Measurements from ENCODE around the gene GPATCH2. TPM values are rescaled to one million over a fixed set of nuclear protein-coding genes. Genes with fewer than 3 reads are reported as not detected.

GPATCH2 gene
- polyA plus RNA-seq, 1 of the 3 experiments (the other 2 are of a cell fraction) = 4.2 TPM

DNA sequence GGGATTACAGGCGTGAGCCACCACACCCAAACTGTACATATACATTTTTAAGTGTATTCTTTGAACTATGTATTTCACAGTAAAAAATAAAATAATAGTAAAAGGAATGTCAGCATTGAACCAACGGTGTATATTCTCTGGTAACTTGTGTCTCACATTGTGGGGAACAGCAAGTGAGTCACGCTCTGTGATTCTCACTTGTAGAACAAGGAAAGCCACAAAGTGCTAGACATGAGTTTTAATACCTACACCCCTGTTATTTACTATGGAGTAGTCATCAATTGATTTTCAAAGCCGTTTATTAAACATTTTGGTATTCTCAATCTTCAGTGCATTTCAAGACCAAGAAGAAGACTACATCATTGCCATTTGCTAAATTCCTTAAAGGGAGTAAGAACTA is 197.2 kb downstream of the GPATCH2 start:
- H3K9ac ChIP-seq = no peak overlapping the region
- WGBS (ENCODE audit: low lambda C conversion rate) = 90% methylated on average over 4 of the region's 4 CpGs
- POLR2A ChIA-PET = no interaction called here

DNA sequence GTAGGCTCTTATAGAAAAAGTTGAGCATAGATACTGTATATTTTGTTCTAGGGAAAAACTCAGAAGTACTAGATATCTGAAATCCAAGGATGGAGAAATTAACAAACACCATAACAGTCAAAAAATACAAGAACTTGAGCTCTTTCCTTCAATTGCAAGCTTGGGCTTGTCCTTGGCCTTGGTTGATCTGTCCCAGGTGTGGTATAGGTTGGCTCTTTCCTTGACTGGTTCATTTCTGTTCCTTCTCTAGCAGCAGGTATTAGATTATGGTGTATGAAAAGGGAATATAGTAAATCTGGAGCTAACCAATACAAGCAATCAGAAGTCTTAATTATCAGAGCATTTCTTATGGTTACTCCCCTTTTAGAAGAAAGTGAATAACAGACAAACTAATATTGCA is 198.6 kb downstream of the GPATCH2 start:
- POLR2A ChIA-PET = no interaction called here
- no peaks in the 10 kb centered on the region; a peak in 1 of 4 replicates for H3K4me1 ChIP-seq (ENCODE audit: control insufficient read depth in 1 of 2, insufficient read depth in 2 of 2, low read depth in 1 of 2, low read length in 1 of 2)
- DNase-seq = no peak
- CTCF ChIA-PET = no interaction called here
- TF ChIP-seq, protein P1, sequence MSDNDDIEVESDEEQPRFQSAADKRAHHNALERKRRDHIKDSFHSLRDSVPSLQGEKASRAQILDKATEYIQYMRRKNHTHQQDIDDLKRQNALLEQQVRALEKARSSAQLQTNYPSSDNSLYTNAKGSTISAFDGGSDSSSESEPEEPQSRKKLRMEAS (IDR thresholded peaks at IDR 0.05; ENCODE audit: low read depth) = no peak
- TF ChIP-seq SIN3A (IDR thresholded peaks at IDR 0.05; ENCODE audit: borderline replicate concordance, low read depth, low read length) = no peak
- TF ChIP-seq MXI1 (IDR thresholded peaks at IDR 0.05; ENCODE audit: low read depth, low read length) = no peak
- TF ChIP-seq CHD2 (IDR thresholded peaks at IDR 0.05; ENCODE audit: low read length, partially characterized antibody) = no peak
- TF ChIP-seq, protein P2, sequence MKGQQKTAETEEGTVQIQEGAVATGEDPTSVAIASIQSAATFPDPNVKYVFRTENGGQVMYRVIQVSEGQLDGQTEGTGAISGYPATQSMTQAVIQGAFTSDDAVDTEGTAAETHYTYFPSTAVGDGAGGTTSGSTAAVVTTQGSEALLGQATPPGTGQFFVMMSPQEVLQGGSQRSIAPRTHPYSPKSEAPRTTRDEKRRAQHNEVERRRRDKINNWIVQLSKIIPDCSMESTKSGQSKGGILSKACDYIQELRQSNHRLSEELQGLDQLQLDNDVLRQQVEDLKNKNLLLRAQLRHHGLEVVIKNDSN (IDR thresholded peaks at IDR 0.05; ENCODE audit: borderline replicate concordance, low read depth) = no peak
- TF ChIP-seq NRF1 (IDR thresholded peaks at IDR 0.05; ENCODE audit: low read depth, low read length) = no peak
- TF ChIP-seq RXRA (IDR thresholded peaks at IDR 0.05; ENCODE audit: borderline replicate concordance, low read depth) = no peak
- no peak for TF ChIP-seq RFX5 (IDR thresholded peaks at IDR 0.05; ENCODE audit: low read length)
- no peak for TF ChIP-seq TCF12 (IDR thresholded peaks at IDR 0.05)
- TF ChIP-seq TEAD4 (IDR thresholded peaks at IDR 0.05; ENCODE audit: borderline replicate concordance, insufficient read depth) = no peak
- no peak for TF ChIP-seq FOSL2 (IDR thresholded peaks at IDR 0.05; ENCODE audit: borderline replicate concordance, low read depth)
- no peak for TF ChIP-seq POLR2AphosphoS5 (IDR thresholded peaks at IDR 0.05; ENCODE audit: low read depth, low read length)
- TF ChIP-seq RAD21 (IDR thresholded peaks at IDR 0.05; ENCODE audit: low read length) = no peak
- no peak for TF ChIP-seq SMC3 (IDR thresholded peaks at IDR 0.05; ENCODE audit: low read depth, low read length)
- no peak for TF ChIP-seq NFIC (IDR thresholded peaks at IDR 0.05; ENCODE audit: borderline replicate concordance)
- no peak for TF ChIP-seq GATA2 (CRISPR knock-in tag; IDR thresholded peaks at IDR 0.05)
- no peaks in the 10 kb centered on the region for H3K79me2 ChIP-seq (ENCODE audit: insufficient read depth)
- H3K4me3 ChIP-seq (ENCODE audit: low read depth in 2 of 2, low read length in 1 of 2) = no peak overlapping the region
- no peaks in the 10 kb centered on the region for H3K9me3 ChIP-seq
- no peaks in the 10 kb centered on the region for H3K9me2 ChIP-seq
- H3K27ac ChIP-seq (ENCODE audit: low read depth in 2 of 2, low read length in 1 of 2) = no peak overlapping the region
- no peaks in the 10 kb centered on the region for H3F3A ChIP-seq (replicated peaks; ENCODE audit: insufficient read depth)
- H3K9ac ChIP-seq = no peak overlapping the region
- H2AFZ ChIP-seq (ENCODE audit: low read depth) = no peak overlapping the region
- no peaks in the 10 kb centered on the region for H4K20me1 ChIP-seq (ENCODE audit: insufficient read depth)
- H3K36me3 ChIP-seq (replicated peaks in 1 of 2; ENCODE audit: control insufficient read depth in 1 of 2, insufficient read depth in 2 of 2, low read length in 1 of 2) = peaks cover 24 to 27% of the 10 kb centered on the region in 2 experiments
- H3K4me2 ChIP-seq = no peak overlapping the region
- H3K27me3 ChIP-seq (ENCODE audit: insufficient read depth) = no peaks in the 10 kb centered on the region

More for the DNA sequence above, 197.2 kb downstream of the GPATCH2 start:
- no peak overlapping the region for H3K27ac ChIP-seq (ENCODE audit: low read depth in 2 of 2, low read length in 1 of 2)
- no peak overlapping the region for H3K4me2 ChIP-seq
- CTCF ChIA-PET = interaction anchor here (1.0 kb wide), 1 partner anchor 172 kb away, joined by 3 read pairs; no protein-coding TSS in a partner anchor
- H3K4me3 ChIP-seq (ENCODE audit: low read depth in 2 of 2, low read length in 1 of 2) = no peak overlapping the region
- H3K79me2 ChIP-seq (ENCODE audit: insufficient read depth) = no peaks in the 10 kb centered on the region
- TF ChIP-seq, protein P2 (IDR thresholded peaks at IDR 0.05; ENCODE audit: borderline replicate concordance, low read depth) = no peak
- no peak for TF ChIP-seq SIN3A (IDR thresholded peaks at IDR 0.05; ENCODE audit: borderline replicate concordance, low read depth, low read length)
- no peak for TF ChIP-seq TEAD4 (IDR thresholded peaks at IDR 0.05; ENCODE audit: borderline replicate concordance, insufficient read depth)
- TF ChIP-seq NRF1 (IDR thresholded peaks at IDR 0.05; ENCODE audit: low read depth, low read length) = no peak
- no peak for TF ChIP-seq GABPA (IDR thresholded peaks at IDR 0.05; ENCODE audit: low read depth)
- TF ChIP-seq YY1 (IDR thresholded peaks at IDR 0.05; ENCODE audit: low read depth) = no peak
- TF ChIP-seq, protein P3, sequence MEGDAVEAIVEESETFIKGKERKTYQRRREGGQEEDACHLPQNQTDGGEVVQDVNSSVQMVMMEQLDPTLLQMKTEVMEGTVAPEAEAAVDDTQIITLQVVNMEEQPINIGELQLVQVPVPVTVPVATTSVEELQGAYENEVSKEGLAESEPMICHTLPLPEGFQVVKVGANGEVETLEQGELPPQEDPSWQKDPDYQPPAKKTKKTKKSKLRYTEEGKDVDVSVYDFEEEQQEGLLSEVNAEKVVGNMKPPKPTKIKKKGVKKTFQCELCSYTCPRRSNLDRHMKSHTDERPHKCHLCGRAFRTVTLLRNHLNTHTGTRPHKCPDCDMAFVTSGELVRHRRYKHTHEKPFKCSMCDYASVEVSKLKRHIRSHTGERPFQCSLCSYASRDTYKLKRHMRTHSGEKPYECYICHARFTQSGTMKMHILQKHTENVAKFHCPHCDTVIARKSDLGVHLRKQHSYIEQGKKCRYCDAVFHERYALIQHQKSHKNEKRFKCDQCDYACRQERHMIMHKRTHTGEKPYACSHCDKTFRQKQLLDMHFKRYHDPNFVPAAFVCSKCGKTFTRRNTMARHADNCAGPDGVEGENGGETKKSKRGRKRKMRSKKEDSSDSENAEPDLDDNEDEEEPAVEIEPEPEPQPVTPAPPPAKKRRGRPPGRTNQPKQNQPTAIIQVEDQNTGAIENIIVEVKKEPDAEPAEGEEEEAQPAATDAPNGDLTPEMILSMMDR (IDR thresholded peaks at IDR 0.05) = no peak
- no peak for TF ChIP-seq TCF12 (IDR thresholded peaks at IDR 0.05)
- no peak for TF ChIP-seq CHD2 (IDR thresholded peaks at IDR 0.05; ENCODE audit: low read length, partially characterized antibody)
- TF ChIP-seq RAD21 (IDR thresholded peaks at IDR 0.05; ENCODE audit: low read length) = no peak
- TF ChIP-seq NFIC (IDR thresholded peaks at IDR 0.05; ENCODE audit: borderline replicate concordance) = no peak
- H3K27me3 ChIP-seq (ENCODE audit: insufficient read depth) = no peaks in the 10 kb centered on the region
- no peaks in the 10 kb centered on the region for H3K4me1 ChIP-seq (ENCODE audit: control insufficient read depth in 1 of 2, insufficient read depth in 2 of 2, low read depth in 1 of 2, low read length in 1 of 2)
- H3F3A ChIP-seq (replicated peaks; ENCODE audit: insufficient read depth) = no peaks in the 10 kb centered on the region
- no peaks in the 10 kb centered on the region for H3K9me2 ChIP-seq
- peaks cover 24 to 33% of the 10 kb centered on the region in 2 experiments for H3K36me3 ChIP-seq (replicated peaks in 1 of 2; ENCODE audit: control insufficient read depth in 1 of 2, insufficient read depth in 2 of 2, low read length in 1 of 2)
- no peaks in the 10 kb centered on the region for H3K9me3 ChIP-seq
- no peak for DNase-seq
- H2AFZ ChIP-seq (ENCODE audit: low read depth) = no peak overlapping the region
- H4K20me1 ChIP-seq (ENCODE audit: insufficient read depth) = no peaks in the 10 kb centered on the region
